ENCODE measurements around the gene LYZL1.

DNA sequence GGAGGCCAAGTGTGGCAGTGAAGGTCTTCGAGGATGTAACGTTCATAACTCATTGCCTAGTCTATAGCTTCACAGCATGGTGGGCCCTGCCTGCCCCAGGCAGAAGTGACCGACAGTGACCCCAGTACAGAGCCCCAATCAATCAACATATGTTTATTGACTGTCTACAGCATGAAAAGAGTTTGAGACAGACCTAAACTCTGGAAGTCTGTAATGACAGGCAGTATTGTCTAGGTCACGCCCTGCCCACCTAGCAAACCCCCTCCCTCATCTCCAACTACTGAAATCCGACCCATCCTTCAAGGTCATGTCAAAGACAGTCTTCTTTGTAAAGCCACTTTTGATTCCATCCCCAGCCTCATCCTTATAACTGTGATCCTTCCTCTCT, 43.9 kb downstream of the LYZL1 start:
- TF ChIP-seq, protein P1, sequence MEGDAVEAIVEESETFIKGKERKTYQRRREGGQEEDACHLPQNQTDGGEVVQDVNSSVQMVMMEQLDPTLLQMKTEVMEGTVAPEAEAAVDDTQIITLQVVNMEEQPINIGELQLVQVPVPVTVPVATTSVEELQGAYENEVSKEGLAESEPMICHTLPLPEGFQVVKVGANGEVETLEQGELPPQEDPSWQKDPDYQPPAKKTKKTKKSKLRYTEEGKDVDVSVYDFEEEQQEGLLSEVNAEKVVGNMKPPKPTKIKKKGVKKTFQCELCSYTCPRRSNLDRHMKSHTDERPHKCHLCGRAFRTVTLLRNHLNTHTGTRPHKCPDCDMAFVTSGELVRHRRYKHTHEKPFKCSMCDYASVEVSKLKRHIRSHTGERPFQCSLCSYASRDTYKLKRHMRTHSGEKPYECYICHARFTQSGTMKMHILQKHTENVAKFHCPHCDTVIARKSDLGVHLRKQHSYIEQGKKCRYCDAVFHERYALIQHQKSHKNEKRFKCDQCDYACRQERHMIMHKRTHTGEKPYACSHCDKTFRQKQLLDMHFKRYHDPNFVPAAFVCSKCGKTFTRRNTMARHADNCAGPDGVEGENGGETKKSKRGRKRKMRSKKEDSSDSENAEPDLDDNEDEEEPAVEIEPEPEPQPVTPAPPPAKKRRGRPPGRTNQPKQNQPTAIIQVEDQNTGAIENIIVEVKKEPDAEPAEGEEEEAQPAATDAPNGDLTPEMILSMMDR (conservative IDR thresholded peaks at IDR 0.05) = no peak
- TF ChIP-seq EZH2 (IDR thresholded peaks at IDR 0.05; ENCODE audit: low read depth) = no peak
